ENCODE data around the gene RAB18.
"Not testable (repeated sequence)": the region's sequence is repeated elsewhere in the genome, so short reads cannot be mapped to it uniquely, and the experiment has no call there.

The RAB18 gene

GRCh38 chr10:27561334-27561733, 57.2 kb downstream of the RAB18 start:
- DNase-seq (ENCODE audit: insufficient read length), result no peak
- TF ChIP-seq POLR2A (IDR thresholded peaks at IDR 0.05; ENCODE audit: low read depth, low read length) (no peak), TAF1 (IDR thresholded peaks at IDR 0.05; ENCODE audit: borderline replicate concordance, low read depth, low read length) (no peak), POLR2AphosphoS5 (IDR thresholded peaks at IDR 0.05; ENCODE audit: low read depth, low read length) (no peak)
- FAIRE-seq, result no peak

GRCh38 chr10:27564398-27564797, 60.3 kb downstream of the RAB18 start:
- no peak for FAIRE-seq
- DNase-seq (ENCODE audit: insufficient read length), result no peak
- TF ChIP-seq POLR2AphosphoS5 (IDR thresholded peaks at IDR 0.05; ENCODE audit: low read depth, low read length) (no peak), POLR2A (IDR thresholded peaks at IDR 0.05; ENCODE audit: low read depth, low read length) (no peak), TAF1 (IDR thresholded peaks at IDR 0.05; ENCODE audit: borderline replicate concordance, low read depth, low read length) (no peak)

GRCh38 chr10:27564880-27565279, 60.8 kb downstream of the RAB18 start:
- FAIRE-seq, result no peak
- TF ChIP-seq POLR2A (IDR thresholded peaks at IDR 0.05; ENCODE audit: low read depth, low read length), result no peak
- TF ChIP-seq POLR2AphosphoS5 (IDR thresholded peaks at IDR 0.05; ENCODE audit: low read depth, low read length), result no peak
- TF ChIP-seq TAF1 (IDR thresholded peaks at IDR 0.05; ENCODE audit: borderline replicate concordance, low read depth, low read length), result no peak

GRCh38 chr10:27568196-27569175, 64.4 kb downstream of the RAB18 start:
- TF ChIP-seq POLR2A (IDR thresholded peaks at IDR 0.05; ENCODE audit: low read depth, low read length) (no peak), TAF1 (IDR thresholded peaks at IDR 0.05; ENCODE audit: borderline replicate concordance, low read depth, low read length) (no peak), POLR2AphosphoS5 (IDR thresholded peaks at IDR 0.05; ENCODE audit: low read depth, low read length) (no peak)
- DNase-seq (ENCODE audit: insufficient read length) (no peak), FAIRE-seq (no peak)

More at GRCh38 chr10:27564880-27565279, 60.8 kb downstream of the RAB18 start:
- DNase-seq (ENCODE audit: insufficient read length), result no peak

- no peak for TF ChIP-seq TAF1 (IDR thresholded peaks at IDR 0.05; ENCODE audit: borderline replicate concordance, low read depth, low read length)
- no peak for TF ChIP-seq POLR2AphosphoS5 (IDR thresholded peaks at IDR 0.05; ENCODE audit: low read depth, low read length)
- no peak for TF ChIP-seq POLR2A (IDR thresholded peaks at IDR 0.05; ENCODE audit: low read depth, low read length)
- no peak for DNase-seq (ENCODE audit: insufficient read length)
- FAIRE-seq, result no peak
Measured at GRCh38 chr10:27569946-27570345, 65.8 kb downstream of the RAB18 start.

GRCh38 chr10:27577038-27577437, 72.9 kb downstream of the RAB18 start:
- DNase-seq (ENCODE audit: insufficient read length), result not testable (repeated sequence)

GRCh38 chr10:27578316-27578715, 74.2 kb downstream of the RAB18 start:
- TF ChIP-seq TAF1 (IDR thresholded peaks at IDR 0.05; ENCODE audit: borderline replicate concordance, low read depth, low read length), result no peak
- no peak for DNase-seq (ENCODE audit: insufficient read length)
- no peak for FAIRE-seq

More at GRCh38 chr10:27577038-27577437, 72.9 kb downstream of the RAB18 start:
- FAIRE-seq, result not testable (repeated sequence)

- DNase-seq (ENCODE audit: insufficient read length) (no peak), FAIRE-seq (no peak)
- TF ChIP-seq POLR2AphosphoS5 (IDR thresholded peaks at IDR 0.05; ENCODE audit: low read depth, low read length), result no peak
- TF ChIP-seq POLR2A (IDR thresholded peaks at IDR 0.05; ENCODE audit: low read depth, low read length), result no peak
- TF ChIP-seq TAF1 (IDR thresholded peaks at IDR 0.05; ENCODE audit: borderline replicate concordance, low read depth, low read length), result no peak
Measured at GRCh38 chr10:27581225-27581624, 77.1 kb downstream of the RAB18 start.

GRCh38 chr10:27584302-27584701, 80.2 kb downstream of the RAB18 start:
- no peak for DNase-seq (ENCODE audit: insufficient read length)
- TF ChIP-seq POLR2AphosphoS5 (IDR thresholded peaks at IDR 0.05; ENCODE audit: low read depth, low read length) (no peak), POLR2A (IDR thresholded peaks at IDR 0.05; ENCODE audit: low read depth, low read length) (no peak), TAF1 (IDR thresholded peaks at IDR 0.05; ENCODE audit: borderline replicate concordance, low read depth, low read length) (no peak)
- FAIRE-seq, result no peak
